HepG2 (cell line): ENCODE measurements around the gene GPR15LG.

Experiments
- EED ChIP-seq: sonication (generic); formaldehyde crosslinking; IDR thresholded peaks from 2 replicates; pipeline ENCODE4 v1.5.0; 2020; ENCODE audit warnings: mild to moderate bottlenecking, missing genetic modification reagents
- JUNB ChIP-seq: sonication (generic); formaldehyde crosslinking; IDR thresholded peaks from 2 replicates; pipeline ENCODE4 v1.8.0; 2022; ENCODE audit warnings: missing genetic modification reagents, mild to moderate bottlenecking, borderline replicate concordance
- POLR2A ChIP-seq, 2 experiments: IDR thresholded peaks; 2 replicates each; pipeline ENCODE4 v1.6.1; 2011; ENCODE audit warnings: low read depth in 2 of 2, low read length in 2 of 2, mild to moderate bottlenecking in 1 of 2, moderate library complexity in 1 of 2; ENCODE audit not compliant: insufficient read depth in 1 of 2
- ZNF512B ChIP-seq: sonication (generic); formaldehyde crosslinking; IDR thresholded peaks from 2 replicates; pipeline ENCODE4 v1.5.1; 2020; ENCODE audit warnings: missing genetic modification reagents, mild to moderate bottlenecking, borderline replicate concordance
- ZSCAN29 ChIP-seq: sonication (generic); formaldehyde crosslinking; conservative IDR thresholded peaks from 2 replicates; pipeline ENCODE4 v1.4.0; 2020; ENCODE audit warnings: mild to moderate bottlenecking, missing genetic modification reagents

- no peak for TF ChIP-seq EED (CRISPR knock-in tag)
- no peak for TF ChIP-seq ZNF512B (CRISPR knock-in tag)
- no peak for TF ChIP-seq JUNB (CRISPR knock-in tag)
- TF ChIP-seq ZSCAN29: no peak
- no peak for TF ChIP-seq POLR2A (IDR thresholded peaks at IDR 0.05; ENCODE audit: insufficient read depth in 1 of 2, low read depth in 2 of 2, low read length in 2 of 2)
Observed at GRCh38 chr10:84160663-84161362, 12.8 kb upstream of the GPR15LG start.
